NCI-H1048 (cell line): ENCODE results near the gene TMEM179B.

ENCODE experiments used
- DNase-seq: peaks from one replicate; lab custom pipeline; 2025; lab: John Stamatoyannopoulos, UW

The TMEM179B gene

DNA sequence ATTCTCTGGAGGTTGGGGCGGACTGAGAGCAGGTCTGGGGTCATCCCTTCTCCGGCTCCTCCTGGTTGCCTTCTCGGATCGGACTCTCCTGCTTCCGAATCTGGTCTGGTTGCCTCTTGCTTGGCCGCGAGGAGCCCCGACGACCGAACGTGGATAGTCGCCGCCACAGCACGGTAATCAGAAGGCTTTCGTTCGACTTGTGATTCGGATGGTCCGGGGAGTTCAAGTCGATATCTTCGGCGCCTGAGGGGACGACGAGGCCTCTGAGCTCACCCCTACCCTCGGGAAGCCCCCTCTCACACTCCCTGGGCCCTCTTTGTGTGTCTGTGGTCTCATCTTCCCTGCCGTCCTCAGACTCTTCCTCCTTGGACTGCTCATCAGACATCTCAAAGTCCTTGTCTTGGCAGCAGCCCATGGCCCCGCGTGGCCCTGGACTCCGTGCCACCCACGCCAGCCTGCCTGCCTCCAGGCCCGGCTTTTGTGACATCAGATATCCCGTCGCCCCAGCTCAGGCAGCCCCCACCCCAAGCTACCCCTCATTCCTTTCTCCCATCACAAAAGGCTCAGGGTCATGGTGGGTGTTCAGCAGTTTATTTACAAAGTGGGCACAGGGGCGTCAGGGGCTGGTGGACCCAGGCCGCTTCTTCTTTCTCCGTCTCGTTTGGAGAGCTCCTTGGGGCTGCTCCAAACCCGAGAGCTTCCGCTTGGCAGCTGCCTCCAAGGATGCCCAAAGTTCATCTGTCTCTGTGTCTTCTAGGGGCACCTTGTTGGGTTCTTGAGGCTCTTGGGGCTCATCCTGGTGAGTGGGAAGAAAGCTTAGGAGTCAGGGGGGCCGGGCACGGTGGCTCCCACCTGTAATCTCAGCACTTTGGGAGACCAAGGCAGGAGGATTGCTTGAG, 45.4 kb downstream of the TMEM179B start, which contains the start of gene TEX54:
TSS of gene TEX54 (minus strand) at position 506 of the 899 bp plus-strand sequence.
- no peak for DNase-seq

DNA sequence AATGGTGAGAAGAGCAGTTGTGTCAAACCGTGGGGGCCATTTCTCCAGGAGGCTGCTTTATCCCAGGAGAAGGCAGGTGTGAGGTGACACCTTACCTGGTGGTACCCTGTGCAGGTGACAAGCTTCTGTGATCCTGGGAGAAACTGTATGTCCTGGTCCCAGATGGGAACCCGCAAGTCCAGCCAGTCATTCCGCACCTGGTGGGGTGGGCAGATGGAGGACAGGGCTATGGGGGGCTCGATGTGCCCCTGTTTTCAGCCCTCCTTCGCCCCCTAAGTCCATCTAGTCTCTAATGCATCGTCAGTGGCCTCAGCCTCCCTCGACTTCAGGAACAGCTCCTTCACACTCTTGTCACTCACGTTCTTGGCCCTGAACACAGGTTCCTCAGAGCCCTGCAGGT, 48.1 kb downstream of the TMEM179B start:
- no peak for DNase-seq

DNA sequence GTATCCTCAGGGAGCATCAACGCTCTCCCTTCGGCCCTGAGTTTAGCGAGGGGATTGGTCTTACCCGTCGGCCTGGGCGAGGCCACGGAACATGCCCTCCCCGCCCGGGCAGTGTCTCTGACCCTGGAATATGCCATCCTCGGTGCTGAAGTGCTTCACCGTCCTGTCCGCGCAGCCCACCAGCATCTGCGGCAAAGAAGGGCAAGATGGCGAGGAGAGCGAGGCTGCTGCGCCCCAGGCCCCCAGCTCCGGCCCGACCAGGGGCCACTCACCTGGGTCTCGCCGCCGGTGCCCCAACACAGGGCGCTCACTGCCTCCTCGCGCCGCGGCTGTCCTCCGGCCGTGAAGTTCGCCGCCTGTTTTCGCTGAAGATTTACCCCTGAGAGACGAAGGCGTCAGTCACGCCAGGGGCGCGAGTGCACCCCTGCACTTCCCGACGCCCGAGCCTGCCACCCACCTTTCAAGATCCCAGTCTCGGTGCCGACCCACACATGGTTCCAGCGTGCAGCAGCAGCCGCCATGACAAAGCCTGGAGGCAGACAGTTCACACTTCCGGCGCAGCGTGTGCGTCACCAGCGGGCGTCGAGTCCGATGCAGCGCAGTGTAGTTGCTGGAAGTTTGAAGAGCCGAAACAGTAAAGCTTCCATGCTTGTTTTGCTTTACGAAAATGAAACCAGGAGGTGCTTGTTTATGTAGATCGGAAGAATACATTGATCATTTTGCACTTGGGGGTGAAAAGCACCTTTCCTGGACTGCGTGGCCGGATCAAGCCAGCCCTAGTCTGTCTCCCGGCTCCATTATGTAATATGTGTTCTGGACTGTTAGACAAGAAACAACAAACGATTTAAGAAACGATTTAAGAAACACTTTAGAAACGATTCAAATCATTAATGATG, 52.1 kb downstream of the TMEM179B start, which contains the start of gene WDR74:
TSS of gene WDR74 (minus strand) at position 541 of the 896 bp plus-strand sequence. CDS start at position 521, 20 bp downstream.
- DNase-seq = peak; percentile 72
